Ascending aorta (tissue), 2 donors: ENCODE measurements around the gene ASTL. TPM values are rescaled to one million over a fixed set of nuclear protein-coding genes. Genes with fewer than 3 reads are reported as not detected.
A peak's percentile ranks its signal among the peaks of the same experiment; 100 is the strongest.

Source experiments
- DNase-seq, 2 donors: peaks; one replicate each; pipeline ENCODE4 v3.0.0-alpha.2; 2019; ENCODE audit warnings: low spot score in 2 of 2
- H3K27ac ChIP-seq, 2 donors: fragments of 200-600 bp; sonication (generic); one replicate each; pipeline ENCODE4 v1.5.1; 2016 to 2017; ENCODE audit warnings: mild to moderate bottlenecking in 1 of 2
- H3K27me3 ChIP-seq: fragments of 200-600 bp; sonication (generic); one replicate; pipeline ENCODE4 v1.5.1; 2017
- H3K36me3 ChIP-seq, 2 donors: fragments of 200-600 bp; sonication (generic); one replicate each; pipeline ENCODE4 v1.5.1; 2016
- H3K4me1 ChIP-seq, 2 donors: fragments of 200-600 bp; sonication (generic); one replicate each; pipeline ENCODE4 v1.5.1; 2016 to 2017; ENCODE audit warnings: mild to moderate bottlenecking in 1 of 2
- H3K4me3 ChIP-seq, 2 donors: fragments of 200-600 bp; sonication (generic); one replicate each; pipeline ENCODE4 v1.5.1; 2016 to 2017; ENCODE audit warnings: mild to moderate bottlenecking in 1 of 2
- H3K9me3 ChIP-seq, 2 donors: fragments of 200-600 bp; sonication (generic); one replicate each; pipeline ENCODE4 v1.5.1; 2016
- intact Hi-C: fragments of 100-400 bp; cut with DNase I; formaldehyde crosslinking; loops from one replicate; pipeline ENCODE4 v1.15.1; 2023
- total RNA-seq: library from RNA; depleted of rRNA; stranded (reverse); fragments of >200 nt; gene quantifications from one replicate; pipeline ENCODE4 v1.1.0, GENCODE V29; 2016
- TF ChIP-seq, protein P1 (sequence below), 3 experiments: fragments of 200-600 bp in 2 of 3; fragments of 450-650 bp in 1 of 3; sonication (generic) in 2 of 3; IDR thresholded peaks; one replicate each; pipeline ENCODE4 v1.5.1; 2016 to 2019; ENCODE audit warnings: antibody characterized with exemption in 3 of 3, mild to moderate bottlenecking in 1 of 3, moderate library complexity in 1 of 3

ASTL gene
- total RNA-seq: not detected

- no peaks in the 10 kb centered on the region for H3K9me3 ChIP-seq
- intact Hi-C loops: loop anchor here (1.0 kb wide), 1 partner anchor 36 kb away; no protein-coding TSS in a partner anchor
- TF ChIP-seq, protein P1, sequence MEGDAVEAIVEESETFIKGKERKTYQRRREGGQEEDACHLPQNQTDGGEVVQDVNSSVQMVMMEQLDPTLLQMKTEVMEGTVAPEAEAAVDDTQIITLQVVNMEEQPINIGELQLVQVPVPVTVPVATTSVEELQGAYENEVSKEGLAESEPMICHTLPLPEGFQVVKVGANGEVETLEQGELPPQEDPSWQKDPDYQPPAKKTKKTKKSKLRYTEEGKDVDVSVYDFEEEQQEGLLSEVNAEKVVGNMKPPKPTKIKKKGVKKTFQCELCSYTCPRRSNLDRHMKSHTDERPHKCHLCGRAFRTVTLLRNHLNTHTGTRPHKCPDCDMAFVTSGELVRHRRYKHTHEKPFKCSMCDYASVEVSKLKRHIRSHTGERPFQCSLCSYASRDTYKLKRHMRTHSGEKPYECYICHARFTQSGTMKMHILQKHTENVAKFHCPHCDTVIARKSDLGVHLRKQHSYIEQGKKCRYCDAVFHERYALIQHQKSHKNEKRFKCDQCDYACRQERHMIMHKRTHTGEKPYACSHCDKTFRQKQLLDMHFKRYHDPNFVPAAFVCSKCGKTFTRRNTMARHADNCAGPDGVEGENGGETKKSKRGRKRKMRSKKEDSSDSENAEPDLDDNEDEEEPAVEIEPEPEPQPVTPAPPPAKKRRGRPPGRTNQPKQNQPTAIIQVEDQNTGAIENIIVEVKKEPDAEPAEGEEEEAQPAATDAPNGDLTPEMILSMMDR (IDR thresholded peaks at IDR 0.05): peak; percentile 37 to 64 (median 50)
- H3K4me3 ChIP-seq: no peak within 1 kb of the TSS
- no peak within 1 kb of the TSS for H3K27ac ChIP-seq
- no peaks in the 10 kb centered on the region for H3K4me1 ChIP-seq
- H3K27me3 ChIP-seq: no peaks in the 10 kb centered on the region
- DNase-seq: no peak
- no peaks in the 10 kb centered on the region for H3K36me3 ChIP-seq
Observed at GRCh38 chr2:96138179-96139145, at the start of gene ASTL. Gene ASTL (minus strand): TSS chr2:96138502. CDS start chr2:96138436, 66 bp downstream.

DNA sequence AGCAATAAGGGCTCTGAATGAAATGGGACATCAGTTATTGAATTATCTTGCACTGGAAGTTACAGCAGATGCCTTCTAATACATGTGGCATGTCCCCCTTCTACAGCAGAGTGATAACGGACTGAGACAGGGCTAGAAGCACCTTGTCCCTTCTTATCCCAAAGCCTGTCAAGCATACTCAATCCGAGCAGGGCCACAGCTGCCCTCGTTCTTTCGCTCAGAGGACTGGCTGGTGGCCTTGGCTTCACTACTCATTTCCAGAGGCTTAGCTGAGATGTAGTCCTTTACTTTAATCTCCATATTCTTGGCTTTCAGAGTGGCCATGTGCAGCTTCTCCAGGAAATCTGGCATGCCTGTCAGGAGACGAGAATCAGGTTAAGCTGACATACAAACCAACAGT is 48.3 kb upstream of the ASTL start:
- no peaks in the 10 kb centered on the region for H3K27me3 ChIP-seq
- H3K27ac ChIP-seq: no peak overlapping the region
- no peak overlapping the region for H3K4me3 ChIP-seq
- H3K9me3 ChIP-seq: no peaks in the 10 kb centered on the region
- DNase-seq: no peak
- intact Hi-C loops: no loop called here
- TF ChIP-seq, protein P1 (IDR thresholded peaks at IDR 0.05): no peak
- peaks cover 53 to 76% of the 10 kb centered on the region in 2 donors for H3K36me3 ChIP-seq
- H3K4me1 ChIP-seq: no peaks in the 10 kb centered on the region

DNA sequence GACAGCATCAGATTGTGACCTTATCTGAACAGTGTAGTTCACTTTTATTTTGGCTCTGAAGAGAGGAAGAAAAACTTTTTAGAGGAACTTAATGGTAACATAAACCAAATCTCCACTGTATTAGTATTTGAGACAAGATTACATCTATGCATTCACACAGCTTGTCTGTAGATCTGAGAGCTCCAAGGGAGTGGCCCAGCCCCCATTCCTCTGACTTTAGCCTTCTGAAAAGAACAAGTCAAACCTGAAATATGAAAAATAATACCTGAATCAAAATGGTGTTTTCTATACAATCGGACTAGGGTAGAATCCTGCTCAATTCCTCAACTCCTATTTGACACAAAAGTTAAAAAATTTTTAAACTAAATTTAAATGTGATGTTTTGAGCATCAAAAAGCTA is 47.2 kb upstream of the ASTL start:
- peaks cover 44 to 65% of the 10 kb centered on the region in 2 donors for H3K36me3 ChIP-seq
- intact Hi-C loops: no loop called here
- DNase-seq: no peak
- H3K9me3 ChIP-seq: no peaks in the 10 kb centered on the region
- H3K27ac ChIP-seq: no peak overlapping the region
- no peak overlapping the region for H3K4me3 ChIP-seq
- no peaks in the 10 kb centered on the region for H3K27me3 ChIP-seq
- H3K4me1 ChIP-seq: no peaks in the 10 kb centered on the region
- TF ChIP-seq, protein P1 (IDR thresholded peaks at IDR 0.05): no peak

GRCh38 chr2:96184989-96185388 is 46.7 kb upstream of the ASTL start:
- H3K4me3 ChIP-seq: no peak overlapping the region
- no peak for DNase-seq
- H3K9me3 ChIP-seq: no peaks in the 10 kb centered on the region
- no peaks in the 10 kb centered on the region for H3K27me3 ChIP-seq
- H3K4me1 ChIP-seq: no peaks in the 10 kb centered on the region
- H3K27ac ChIP-seq: no peak overlapping the region
- TF ChIP-seq, protein P1 (IDR thresholded peaks at IDR 0.05): no peak
- peaks cover 42 to 60% of the 10 kb centered on the region in 2 donors for H3K36me3 ChIP-seq
- intact Hi-C loops: no loop called here

GRCh38 chr2:96184188-96184587 is 45.9 kb upstream of the ASTL start:
- intact Hi-C loops: no loop called here
- Histone ChIP-seq H3K36me3 (peaks cover 42 to 54% of the 10 kb centered on the region in 2 donors), H3K9me3 (no peaks in the 10 kb centered on the region), H3K27me3 (no peaks in the 10 kb centered on the region), H3K27ac (no peak overlapping the region), H3K4me1 (no peaks in the 10 kb centered on the region), H3K4me3 (no peak overlapping the region)
- TF ChIP-seq, protein P1 (IDR thresholded peaks at IDR 0.05): no peak
- no peak for DNase-seq
